ENCODE data around the gene RTN4. TPM values are rescaled to one million over a fixed set of nuclear protein-coding genes. Genes with fewer than 3 reads are reported as not detected.

RTN4 gene
- polyA plus RNA-seq, 12 donors: 88.1 to 906 (median 714) TPM

GRCh38 chr2:54927751-54928615 lies 122.3 kb downstream of the RTN4 start:
- no peak for DNase-seq

DNA sequence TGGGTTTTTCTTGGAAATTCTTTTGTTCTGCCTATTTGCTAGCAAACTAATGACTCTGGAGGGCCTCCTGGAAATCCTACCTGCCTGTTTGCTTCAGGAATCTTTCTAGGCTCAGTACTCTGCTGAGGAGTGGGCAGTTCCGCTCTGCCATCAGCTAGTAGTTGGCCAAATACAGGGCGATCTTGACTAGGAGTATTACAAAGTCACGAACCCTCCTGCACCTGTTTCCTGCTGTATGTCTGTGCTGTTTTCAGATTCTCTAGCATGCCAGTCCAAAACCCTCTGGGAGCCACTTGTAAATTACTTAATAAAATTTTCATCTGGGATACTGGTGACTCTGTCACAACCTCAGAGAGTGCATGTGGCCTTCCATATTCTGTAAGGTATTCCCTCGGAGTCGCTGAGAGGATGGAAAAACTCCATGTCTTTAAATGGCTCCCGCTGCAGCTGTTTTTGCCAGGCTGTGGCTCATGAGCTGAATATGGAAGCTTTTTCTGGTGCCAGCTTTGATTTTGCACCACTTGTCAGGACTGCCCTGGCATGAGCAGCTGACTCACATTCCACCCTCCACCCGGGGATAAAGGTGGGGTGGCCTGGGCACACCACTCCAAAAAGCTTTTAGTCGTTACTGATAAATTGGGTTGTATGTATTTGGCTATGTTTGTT lies 123.0 kb downstream of the RTN4 start:
- DNase-seq: no peak

GRCh38 chr2:54925022-54925421 lies 125.2 kb downstream of the RTN4 start:
- DNase-seq: no peak

- no peak for DNase-seq
Measured at GRCh38 chr2:54924121-54924520, 126.1 kb downstream of the RTN4 start.

Other genes with a start within 250 kb of the RTN4 start
- 10 to 100 TPM in 7 of 12 donors, 1 to 10 TPM in 3, not detected in 2; 7.0 to 17.3 (median 13.8) TPM for gene CLHC1, start 181.8 kb upstream of the RTN4 start, polyA plus RNA-seq (ENCODE audit: insufficient read length in 12 of 12)
- gene RPS27A, start 182.2 kb upstream of the RTN4 start, polyA plus RNA-seq (ENCODE audit: insufficient read length in 12 of 12): 1,000 to 10,000 TPM in 11 of 12 donors, not detected in 1; 1,296 to 2,513 (median 2,014) TPM
- 10 to 100 TPM in 11 of 12 donors, not detected in 1; 19.6 to 33.7 (median 22.9) TPM for gene MTIF2, start 218.8 kb upstream of the RTN4 start, polyA plus RNA-seq (ENCODE audit: insufficient read length in 12 of 12)